ENCODE results near the gene CRYGA. TPM values are rescaled to one million over a fixed set of nuclear protein-coding genes. Genes with fewer than 3 reads are reported as not detected.
"Not testable (repeated sequence)": the region's sequence is repeated elsewhere in the genome, so short reads cannot be mapped to it uniquely, and the experiment has no call there.

CRYGA gene
- total RNA-seq, 1 donor from 2014 or later, result not detected

DNA sequence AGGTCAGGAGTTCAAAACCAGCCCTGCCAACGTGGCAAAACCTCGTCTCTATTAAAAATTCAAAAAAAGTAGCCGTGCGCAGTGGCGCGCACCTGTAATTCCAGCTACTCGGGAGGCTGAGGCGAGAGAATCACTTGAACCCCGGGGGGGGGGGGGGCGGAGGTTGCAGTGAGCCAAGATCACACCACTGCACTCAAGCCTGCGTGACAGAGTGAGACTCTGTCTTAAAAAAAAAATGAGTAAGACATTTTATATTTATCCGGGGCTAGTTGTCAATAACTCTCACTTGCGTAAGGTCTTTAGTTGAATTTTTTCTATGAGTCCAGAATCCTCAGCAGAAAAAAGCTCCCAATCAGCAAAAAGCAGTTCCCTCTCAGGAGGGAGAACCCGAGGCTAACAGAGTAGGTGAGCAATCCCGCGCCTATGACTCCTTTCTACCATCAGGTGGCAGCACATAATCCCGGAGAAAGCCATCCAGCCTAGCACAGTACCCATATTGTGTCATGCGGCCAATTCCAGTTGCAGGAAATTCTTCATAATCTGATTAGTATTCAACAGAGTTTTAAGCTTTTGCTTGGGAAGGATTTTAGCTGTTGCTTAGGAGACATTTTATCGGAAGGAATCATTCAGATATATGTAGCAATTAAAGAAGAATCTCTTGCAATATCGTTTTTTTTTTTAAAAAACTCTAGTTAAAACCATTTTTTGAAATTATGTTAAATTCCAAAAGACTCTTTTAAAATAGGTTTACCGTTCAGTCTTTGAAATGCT lies 11.9 kb upstream of the CRYGA start:
- peak; percentile 73 for DNase-seq
- ATAC-seq (ENCODE audit: poor library complexity), result peak; percentile 99
- intact Hi-C loops (cut with DNase I), result no loop called here

DNA sequence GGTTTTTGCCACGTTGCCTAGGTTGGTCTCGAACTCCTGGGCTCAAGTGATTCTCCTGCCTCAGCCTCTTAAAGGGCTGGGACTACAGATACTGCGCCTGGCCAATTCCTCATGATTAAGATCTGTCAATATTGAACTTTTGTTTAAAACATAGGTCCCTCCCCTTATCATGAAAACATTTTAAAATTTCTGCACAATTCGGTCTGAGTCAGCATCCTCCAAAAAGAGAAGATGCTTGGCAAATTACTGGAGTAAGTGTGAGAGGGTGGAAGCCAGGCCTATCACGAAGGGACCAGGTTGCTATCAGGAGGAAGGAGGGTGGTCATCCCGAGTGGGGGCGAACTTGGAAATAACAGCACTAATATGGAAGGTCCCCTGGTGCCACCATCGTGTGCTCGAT lies 10.8 kb upstream of the CRYGA start:
- DNase-seq, result no peak
- no peak for ATAC-seq (ENCODE audit: poor library complexity)
- intact Hi-C loops (cut with DNase I), result no loop called here

DNA sequence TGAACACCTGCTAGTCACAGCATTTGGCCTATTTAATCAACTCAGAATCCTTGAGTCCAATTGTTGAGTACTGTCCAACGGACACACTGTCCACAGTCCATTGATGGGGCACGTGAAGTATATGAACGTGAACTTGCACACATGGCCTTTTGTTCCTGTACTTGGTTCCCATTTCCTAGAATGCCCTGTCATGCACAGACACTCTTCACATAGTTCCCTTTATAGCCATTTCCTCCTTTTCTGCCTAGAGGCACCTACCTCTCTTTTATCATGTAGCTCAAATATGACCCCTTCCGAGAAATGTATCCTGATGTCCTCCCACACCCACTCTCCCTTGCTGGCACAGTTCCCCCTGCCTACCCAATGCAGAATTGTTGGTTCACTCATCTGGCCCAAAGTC lies 8.7 kb upstream of the CRYGA start:
- no peak for DNase-seq
- peak; percentile 56 for ATAC-seq (ENCODE audit: poor library complexity)
- intact Hi-C loops (cut with DNase I), result no loop called here

DNA sequence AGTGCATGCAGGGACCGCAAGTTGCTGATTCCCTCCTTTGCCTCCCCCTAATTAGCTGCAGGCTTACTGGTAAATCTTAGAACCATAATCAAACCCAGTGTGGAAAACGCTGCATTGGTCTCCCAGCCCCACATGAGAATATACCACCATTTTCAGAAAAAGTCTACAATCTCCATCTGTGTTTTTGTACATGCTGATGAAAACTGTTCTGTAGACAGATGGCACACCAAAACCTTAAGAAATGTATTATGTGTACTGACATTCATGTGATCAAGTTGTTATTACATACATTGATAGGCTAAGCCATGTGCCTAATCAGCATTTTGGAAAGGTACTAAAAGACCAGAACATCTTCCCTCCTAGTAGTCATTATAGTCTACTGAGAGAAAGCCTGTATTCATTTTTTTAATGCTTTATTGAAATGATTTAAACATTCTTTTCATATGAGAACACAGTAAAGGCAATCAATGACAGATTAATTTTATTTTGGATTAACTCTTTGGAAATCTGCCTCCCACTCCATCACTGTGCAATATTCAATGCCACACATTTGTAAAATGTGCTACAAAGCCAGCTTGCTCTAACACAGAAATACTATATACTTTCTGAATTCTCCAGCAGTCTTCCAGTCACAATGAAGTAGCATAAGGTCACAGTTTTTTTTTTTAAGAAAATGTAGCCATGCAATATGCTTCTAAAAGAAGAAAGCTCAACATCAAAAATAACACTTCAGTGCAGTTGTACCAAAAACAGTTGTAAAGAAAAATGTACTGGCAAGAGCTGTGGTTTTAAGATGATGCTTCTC lies 1.8 kb upstream of the CRYGA start:
- no peak for ATAC-seq (ENCODE audit: poor library complexity)
- intact Hi-C loops (cut with DNase I), result no loop called here
- DNase-seq, result no peak

DNA sequence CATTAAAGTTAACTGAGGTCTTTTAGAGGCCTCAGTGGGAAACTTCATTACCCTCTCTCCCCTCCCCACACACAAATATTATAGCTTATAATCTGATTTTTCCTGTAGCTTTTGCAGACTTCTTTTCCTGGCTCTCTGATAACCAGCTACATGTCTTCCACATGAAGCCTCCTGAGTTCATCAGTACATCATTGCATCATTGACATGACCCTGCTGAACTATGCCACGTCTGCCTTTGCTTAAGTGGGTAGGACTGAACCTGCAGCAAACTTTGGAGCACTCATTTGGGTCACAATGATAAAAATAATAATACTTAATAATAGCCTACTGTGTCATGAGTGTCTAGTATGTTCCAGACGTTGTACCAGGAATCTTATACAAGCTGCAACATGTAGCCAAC lies 7.0 kb downstream of the CRYGA start:
- intact Hi-C loops (cut with DNase I), result no loop called here
- DNase-seq (no peak), ATAC-seq (ENCODE audit: poor library complexity) (no peak)

DNA sequence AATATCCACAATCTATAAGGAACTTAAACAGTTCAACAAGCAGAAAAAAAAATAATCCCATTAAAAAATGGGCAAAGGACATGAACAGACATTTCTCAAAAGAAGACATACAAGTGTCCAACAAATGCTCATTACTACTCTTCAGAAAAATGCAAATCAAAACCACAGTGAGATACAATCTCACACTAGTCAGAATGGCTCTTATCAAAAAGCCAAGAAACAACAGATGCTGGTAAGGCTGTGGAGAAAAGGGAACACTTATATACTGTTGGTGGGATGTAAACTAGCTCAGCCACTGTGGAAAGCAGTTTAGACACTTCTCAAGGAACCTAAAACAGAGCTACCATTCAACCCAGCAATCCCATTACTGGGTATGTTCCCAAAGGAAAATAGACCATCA lies 10.2 kb downstream of the CRYGA start:
- DNase-seq, result no peak
- ATAC-seq (ENCODE audit: poor library complexity), result no peak
- intact Hi-C loops (cut with DNase I), result no loop called here

DNA sequence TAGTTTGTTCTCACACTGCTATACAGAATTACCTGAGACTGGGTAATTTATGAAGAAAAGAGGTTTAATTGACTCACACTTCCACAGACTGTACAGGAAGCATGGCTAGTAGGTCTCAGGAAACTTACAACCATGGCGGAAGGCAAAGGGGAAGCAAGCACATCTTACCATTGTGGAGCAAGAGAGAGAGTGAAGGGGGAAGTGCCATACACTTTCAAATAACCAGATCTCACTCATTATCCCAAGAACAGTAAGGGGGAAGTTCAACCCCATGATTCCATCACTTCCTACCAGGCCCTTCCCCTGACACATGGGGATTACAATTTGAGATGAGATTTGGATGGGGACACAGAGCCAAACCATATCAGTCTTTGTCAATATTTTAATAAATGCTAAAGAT lies 12.4 kb downstream of the CRYGA start:
- intact Hi-C loops (cut with DNase I), result no loop called here
- DNase-seq, result no peak

DNA sequence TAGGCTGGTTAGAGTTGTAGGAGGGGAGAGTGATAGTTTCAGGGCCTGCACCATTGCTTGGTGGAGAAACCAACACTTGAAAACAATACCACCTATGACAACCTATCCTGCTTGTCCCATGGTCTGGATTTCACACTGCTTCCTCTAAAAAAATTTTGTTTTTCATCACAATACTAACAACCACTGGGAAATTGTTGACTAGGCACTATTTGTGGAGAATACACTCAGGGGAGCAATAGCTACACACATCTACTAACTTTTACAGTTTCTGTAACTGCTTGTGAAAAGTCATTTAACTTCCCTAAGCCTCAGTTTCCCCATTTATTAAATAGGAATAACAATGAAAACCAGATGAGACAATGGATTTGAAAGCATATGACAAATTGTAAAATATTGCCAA lies 13.3 kb downstream of the CRYGA start:
- DNase-seq (no peak), ATAC-seq (ENCODE audit: poor library complexity) (no peak)
- intact Hi-C loops (cut with DNase I), result no loop called here

More for the DNA sequence above, 12.4 kb downstream of the CRYGA start:
- no peak for ATAC-seq (ENCODE audit: poor library complexity)

DNA sequence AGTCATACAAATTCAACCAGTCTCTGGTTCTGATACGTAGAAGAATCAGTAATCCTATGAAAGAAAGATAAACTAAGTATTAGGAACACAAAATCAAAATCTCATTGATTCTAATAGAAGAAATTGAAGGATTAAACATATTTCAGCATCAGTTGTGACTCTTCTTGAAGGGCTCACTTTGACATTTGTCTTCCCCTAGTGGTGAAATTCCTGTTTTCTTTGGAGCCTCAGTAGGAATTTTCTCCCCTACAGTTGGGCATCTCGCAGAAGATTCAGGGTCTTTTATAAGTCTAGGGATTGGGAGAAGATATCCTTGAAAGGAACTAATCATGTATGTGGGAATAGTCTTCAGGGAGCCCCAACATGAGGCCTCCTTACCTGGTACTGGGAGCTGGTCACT lies 14.6 kb downstream of the CRYGA start:
- DNase-seq (no peak), ATAC-seq (ENCODE audit: poor library complexity) (no peak)
- intact Hi-C loops (cut with DNase I), result no loop called here

DNA sequence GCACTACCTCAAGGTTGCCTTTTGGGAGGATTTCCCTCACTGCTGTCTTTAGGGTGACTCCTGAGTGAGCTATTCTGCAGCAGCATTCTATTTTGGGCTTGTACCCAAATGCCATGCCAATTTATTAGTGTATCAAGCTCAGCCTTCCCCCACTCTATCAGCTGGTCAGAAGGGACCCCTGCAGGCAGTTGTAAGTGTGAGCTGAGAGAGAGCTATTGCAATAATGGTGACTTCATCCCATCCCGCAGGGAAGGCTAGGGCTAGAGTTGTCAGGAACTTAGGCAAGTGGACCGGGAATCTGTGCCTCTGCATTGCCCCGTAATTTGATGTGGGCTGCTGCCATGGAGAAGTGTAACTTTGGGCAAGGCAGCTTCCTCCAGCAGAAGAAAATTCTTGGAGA lies 15.6 kb downstream of the CRYGA start:
- no peak for ATAC-seq (ENCODE audit: poor library complexity)
- DNase-seq, result no peak
- intact Hi-C loops (cut with DNase I), result no loop called here

DNA sequence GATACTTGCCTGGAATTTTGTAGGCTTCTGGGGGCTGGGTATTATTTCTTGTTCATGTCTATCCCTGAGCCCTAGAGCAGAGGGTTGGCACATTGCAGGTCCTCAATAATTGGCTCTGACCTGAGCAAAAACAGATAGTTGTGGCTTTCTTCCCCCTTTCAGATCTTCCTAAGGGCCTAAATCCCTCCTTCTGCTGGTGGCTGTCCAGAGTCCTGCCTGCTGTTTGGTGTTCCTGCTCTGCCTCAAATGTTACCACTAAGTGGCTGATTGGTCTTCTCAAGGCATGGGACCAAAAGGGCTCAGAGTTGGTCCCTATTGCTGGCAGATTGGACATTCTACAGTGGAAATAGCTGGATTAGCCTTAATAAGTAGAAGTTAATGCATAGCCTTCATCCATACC lies 16.4 kb downstream of the CRYGA start:
- DNase-seq (no peak), ATAC-seq (ENCODE audit: poor library complexity) (no peak)
- intact Hi-C loops (cut with DNase I), result no loop called here

DNA sequence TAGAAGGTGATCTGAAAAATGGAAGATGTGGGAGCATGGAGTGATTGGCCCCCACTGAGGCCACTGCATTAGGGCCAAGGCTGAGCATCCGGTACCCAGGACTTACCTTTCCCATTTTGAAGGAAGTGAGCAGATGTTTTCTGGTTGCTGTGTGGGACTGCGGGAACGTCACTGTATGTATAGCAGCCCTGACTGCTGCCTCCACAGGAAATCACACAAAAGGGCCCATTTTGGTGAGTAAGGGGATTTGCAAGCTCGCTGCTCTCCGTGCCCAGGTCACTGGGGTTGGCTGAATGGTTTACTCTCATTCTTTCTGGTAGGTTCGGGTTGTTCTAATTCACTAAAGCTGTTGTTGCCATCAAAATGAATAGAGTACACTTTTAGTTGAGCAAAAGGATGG lies 17.4 kb downstream of the CRYGA start, which contains the start of gene CRYGB:
TSS of gene CRYGB (minus strand) at position 153 of the 400 bp plus-strand sequence. CDS start at position 115, 38 bp downstream.
- intact Hi-C loops (cut with DNase I), result no loop called here
- ATAC-seq (ENCODE audit: poor library complexity) (no peak), DNase-seq (no peak)

DNA sequence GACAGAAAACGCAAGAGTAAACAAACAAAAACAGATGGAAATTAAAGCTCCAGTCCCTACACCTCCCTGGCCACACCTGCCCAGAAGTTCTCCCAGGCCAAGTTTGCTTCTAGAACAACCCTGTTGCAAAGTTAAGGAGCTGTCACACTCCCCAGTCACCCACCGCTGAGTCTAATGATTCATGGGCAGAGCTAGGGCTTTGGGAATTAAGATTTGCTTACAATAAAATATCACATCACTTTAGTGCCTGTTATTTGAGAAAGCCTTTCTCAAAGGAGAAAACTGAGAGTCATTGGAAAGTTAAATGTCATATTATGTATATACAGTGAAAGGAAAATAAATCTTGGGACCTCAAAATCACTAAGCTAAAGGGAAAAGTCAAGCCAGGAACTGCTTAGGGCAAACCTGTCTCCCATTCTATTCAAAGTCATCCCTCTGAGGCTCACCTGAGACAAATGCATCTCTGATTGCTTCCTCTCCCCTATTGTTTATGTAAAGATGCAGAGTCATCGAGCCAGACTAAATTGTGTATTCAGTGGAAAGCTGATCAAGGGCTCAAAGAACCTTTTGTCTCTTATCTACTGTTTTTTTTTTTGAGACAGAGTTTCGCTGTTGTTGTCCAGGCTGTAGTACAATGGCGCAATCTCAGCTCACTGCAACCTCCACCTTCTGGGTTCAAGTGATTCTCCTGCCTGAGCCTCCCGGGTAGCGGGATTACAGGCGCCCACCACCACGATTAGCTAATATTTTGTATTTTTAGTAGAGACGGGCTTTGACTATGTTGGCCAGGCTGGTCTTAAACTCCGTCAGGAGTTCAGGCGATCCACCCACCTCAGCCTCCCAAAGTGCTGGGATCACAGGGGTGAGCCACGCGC lies 20.2 kb downstream of the CRYGA start:
- ATAC-seq (ENCODE audit: poor library complexity) (no peak), DNase-seq (no peak)
- intact Hi-C loops (cut with DNase I), result no loop called here

DNA sequence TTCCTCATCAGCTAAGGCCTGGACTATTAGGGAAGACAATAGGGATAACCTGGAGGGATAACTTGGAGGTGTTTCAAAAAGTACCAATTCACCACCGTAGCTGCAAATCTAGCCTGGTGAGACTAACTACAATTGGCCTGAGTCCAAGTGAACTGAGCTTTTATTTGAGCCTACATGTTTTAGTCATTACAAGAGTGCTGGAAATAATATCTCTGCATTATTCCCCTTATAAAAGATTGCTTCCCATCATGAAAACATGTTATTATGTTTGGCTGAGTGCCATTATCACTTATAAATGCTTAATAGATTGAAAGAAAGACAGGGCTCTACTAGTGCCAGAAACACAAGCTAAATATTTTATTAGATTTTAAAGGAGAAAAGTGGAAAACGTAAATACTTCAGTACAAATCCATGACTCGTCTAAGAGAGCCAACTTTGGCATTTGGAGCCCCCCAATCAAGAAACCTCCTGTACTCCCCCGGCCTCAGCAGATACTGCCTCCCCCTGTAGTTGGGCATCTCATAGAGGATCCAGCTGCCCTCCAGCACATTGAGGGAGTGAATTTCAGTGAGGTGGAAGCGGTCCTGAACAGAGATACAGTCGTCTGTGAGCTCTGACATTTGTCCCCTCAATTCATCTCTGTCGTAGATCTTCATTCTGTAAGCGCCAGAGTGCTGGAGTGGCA lies 21.0 kb downstream of the CRYGA start:
- intact Hi-C loops (cut with DNase I), result no loop called here
- no peak for ATAC-seq (ENCODE audit: poor library complexity)
- no peak for DNase-seq

DNA sequence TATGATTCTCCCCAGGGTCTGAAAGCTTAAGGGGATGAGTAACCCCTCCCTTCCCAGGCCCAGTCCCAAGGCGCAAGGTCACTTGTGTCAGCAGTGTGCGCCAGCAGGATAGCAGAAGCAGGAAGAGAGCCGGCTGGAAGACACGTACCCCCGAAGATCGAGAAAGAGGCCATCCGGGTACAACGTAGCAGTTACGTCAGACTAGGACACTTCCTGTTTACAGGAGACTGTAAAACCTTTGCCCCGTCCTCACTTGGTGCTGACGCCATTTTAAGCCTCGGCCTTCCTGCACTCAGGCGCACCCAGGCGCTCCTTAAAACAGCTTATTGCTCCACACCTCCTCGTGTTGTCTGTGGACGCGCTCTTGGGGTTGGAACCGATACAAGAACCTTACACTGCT lies 23.9 kb downstream of the CRYGA start:
- intact Hi-C loops (cut with DNase I), result no loop called here
- ATAC-seq (ENCODE audit: poor library complexity), result no peak
- no peak for DNase-seq

DNA sequence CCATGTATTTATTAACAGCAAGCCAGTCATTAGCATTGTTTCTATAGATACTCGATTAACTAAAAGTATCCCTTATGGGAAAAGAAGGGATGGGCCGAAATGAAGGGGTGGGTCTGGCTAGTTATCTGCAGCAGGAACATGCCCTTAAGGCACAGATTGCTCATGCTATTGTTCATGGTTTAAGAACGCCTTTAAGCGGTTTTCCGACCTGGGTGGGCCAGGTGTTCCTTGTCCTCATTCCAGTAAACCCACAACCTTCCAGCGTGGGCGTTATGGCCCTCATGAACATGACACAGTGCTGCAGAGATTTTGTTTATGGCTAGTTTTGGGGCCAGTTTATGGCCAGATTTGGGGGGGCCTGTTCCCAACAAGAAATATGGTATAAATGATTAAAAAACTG lies 25.1 kb downstream of the CRYGA start:
- intact Hi-C loops (cut with DNase I); ATAC-seq (ENCODE audit: poor library complexity); DNase-seq: not testable (repeated sequence)

DNA sequence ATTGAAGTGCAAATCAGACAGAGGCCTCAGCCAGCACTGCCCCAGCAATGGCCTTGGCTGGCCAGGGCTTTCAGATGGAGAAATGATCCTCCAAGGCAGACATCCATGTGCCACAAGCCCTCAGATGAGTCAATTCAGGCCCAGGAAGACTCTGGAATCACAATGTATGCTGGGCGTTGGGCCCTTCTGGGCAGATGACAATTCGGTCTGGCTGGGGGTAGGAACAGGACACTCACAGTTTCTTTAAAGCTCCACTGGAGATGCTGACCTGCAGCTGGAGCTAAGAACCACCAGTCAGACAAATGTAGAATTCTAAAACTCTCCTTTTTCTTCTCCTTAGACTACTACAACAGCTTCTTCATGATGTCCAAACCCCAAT lies 26.7 kb downstream of the CRYGA start:
- no peak for DNase-seq
- no peak for ATAC-seq (ENCODE audit: poor library complexity)
- intact Hi-C loops (cut with DNase I), result no loop called here

DNA sequence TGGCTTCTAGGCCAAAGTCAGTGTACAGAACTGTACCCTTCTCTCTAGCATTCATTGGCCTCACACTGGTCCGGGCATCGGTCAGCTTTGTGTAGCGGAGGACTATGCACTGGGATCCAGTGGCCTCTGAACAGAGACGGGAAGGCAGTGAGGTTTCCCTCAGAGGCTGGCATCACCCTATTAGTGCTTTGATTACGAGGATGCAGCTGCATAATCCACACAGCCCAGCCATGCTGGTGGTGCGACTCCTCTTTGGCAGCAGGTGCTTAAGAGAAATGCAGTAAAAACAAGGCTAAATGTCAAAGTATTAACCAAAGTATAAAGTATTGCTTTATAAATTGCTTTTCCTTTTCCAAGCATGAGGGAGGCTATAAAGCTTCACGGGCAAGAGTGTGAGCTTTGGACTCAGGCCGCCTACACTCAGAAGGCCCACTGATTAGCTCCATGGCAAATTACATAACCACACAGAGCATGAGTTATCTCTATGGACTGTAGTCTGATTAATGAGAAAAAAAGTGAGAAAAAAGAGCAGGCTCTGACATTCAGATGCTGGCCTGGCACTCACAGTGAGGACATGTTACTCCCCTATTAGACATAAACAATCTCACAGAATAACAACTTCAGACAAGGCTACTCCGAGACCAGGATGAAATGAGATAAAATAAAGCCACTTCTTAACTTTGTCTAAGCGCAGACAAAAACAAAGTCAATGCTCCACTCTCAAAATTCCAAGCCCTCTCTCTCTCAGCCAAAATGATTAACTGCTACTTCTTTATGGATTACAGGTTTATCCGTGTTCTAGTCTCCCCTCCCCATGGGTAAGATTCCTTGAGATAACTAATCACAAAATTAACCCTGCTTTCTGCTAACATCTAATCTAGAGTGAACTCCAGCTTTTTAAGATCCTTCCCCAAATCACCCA lies 27.3 kb downstream of the CRYGA start:
- intact Hi-C loops (cut with DNase I), result no loop called here
- DNase-seq (no peak), ATAC-seq (ENCODE audit: poor library complexity) (no peak)

All from Right ventricle myocardium superior (tissue), 1 donor.